OCI-M2 (cell line): ENCODE data around the gene PSMA6.
"Not testable (repeated sequence)": the region's sequence is repeated elsewhere in the genome, so short reads cannot be mapped to it uniquely, and the experiment has no call there.

ENCODE experiments used
- DNase-seq: peaks from one replicate; lab custom pipeline; 2025; ENCODE audit not compliant: unreplicated experiment; lab: John Stamatoyannopoulos, UW

The PSMA6 gene

DNA sequence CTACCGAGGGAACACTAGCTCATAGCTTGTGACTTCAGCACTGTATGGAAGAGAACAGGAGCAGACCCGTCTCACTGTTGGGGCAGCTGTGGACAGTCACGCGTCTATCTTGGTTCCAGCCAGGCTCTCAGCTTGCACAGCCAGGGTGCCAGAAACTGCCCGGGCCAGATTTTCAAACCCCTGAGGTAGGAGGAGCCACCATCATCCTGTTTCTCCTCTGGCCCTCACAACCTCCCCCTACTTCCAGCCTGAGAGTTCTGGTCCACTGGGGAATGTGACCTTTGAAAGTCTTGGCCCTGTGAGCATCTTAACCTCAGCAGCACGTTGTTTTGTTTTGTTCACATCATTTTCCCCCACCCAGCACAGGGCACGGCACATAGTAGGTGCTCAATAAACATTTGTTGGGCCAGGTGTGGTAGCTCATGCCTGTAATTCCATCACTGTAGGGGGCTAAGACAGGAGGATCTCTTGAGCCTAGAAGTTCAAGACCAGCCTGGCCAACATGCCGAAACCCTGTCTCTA, 50.4 kb downstream of the PSMA6 start:
- DNase-seq, result no peak

GRCh38 chr14:35343702-35344101, 51.5 kb downstream of the PSMA6 start:
- no peak for DNase-seq

- no peak for DNase-seq
Measured at GRCh38 chr14:35344107-35344807, 52.1 kb downstream of the PSMA6 start.

DNA sequence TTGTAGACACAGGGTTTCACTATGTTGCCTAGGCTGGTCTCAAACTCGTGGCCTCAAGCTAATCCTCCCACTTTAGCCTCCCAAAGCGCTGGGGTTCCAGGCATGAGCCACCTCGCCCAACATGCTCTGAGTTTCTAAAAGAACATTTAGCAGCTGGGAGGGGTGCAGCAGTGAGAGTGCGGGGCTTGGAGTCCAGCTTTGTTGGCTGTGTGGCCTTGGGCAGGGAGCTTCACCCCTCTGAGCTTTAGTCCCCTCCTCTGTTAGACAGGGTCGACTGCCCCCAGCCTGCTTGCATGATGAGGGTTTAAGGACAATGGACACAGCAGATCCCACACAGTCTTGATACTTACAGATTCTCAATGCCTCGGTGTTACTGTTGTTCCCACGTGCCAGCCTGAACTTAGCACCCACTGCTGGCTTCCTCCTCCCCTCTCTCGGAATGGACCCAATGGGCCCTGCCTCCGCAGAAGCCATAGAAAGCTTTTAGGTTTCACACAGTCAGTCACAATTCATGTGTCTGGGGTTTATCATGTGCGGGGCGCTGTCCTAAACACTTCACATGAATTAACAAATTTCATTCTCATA, 54.6 kb downstream of the PSMA6 start:
- DNase-seq, result no peak

DNA sequence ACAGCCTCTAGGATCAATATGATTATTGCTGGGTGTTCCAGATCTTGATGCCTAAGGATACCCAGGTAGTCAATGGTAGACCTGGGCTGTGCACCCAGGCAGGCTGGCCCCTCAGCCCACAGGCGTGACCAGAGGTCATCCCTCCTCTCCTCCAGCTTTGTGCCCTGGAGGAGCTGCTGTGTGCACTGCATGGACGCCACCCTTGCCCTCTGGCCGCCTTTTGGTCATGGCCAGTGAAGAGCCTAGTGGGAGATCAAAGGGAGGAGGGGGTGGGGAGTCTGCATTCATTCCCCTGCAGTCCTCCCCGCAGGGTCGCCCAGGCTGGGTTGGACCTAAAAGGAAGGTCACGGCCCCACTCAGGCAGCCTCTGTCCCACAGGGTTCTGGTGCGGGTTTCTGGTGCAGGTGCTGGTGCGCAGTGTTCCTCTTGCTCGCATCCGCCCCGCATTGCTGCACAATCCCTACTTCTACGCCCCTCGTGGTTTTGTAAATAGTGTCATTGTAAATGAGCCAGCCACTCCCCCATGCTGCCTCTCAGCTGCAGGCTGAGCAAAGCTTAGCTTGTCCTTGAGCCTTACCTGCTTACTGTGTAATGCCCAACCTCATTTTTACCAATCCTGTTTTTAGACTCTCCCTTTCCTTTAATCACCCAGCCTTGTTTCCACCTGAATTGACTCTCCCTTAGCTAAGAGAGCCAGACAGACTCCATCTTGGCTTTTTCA, 55.3 kb downstream of the PSMA6 start:
- no peak for DNase-seq

DNA sequence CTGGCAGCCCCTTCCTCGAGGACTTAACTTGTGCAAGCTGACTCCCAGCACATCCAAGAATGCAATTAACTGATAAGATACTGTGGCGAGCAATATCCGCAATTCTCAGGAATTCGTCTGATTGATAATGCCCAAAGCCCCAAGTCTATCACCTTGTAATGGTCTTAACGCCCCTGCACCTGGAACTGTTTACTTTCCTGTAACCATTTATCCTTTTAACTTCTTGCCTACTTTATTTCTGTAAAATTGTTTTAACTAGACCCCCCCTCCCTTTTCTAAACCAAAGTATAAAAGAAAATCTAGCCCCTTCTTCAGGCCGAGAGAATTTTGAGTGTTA, 55.8 kb downstream of the PSMA6 start:
- DNase-seq, result not testable (repeated sequence)

DNA sequence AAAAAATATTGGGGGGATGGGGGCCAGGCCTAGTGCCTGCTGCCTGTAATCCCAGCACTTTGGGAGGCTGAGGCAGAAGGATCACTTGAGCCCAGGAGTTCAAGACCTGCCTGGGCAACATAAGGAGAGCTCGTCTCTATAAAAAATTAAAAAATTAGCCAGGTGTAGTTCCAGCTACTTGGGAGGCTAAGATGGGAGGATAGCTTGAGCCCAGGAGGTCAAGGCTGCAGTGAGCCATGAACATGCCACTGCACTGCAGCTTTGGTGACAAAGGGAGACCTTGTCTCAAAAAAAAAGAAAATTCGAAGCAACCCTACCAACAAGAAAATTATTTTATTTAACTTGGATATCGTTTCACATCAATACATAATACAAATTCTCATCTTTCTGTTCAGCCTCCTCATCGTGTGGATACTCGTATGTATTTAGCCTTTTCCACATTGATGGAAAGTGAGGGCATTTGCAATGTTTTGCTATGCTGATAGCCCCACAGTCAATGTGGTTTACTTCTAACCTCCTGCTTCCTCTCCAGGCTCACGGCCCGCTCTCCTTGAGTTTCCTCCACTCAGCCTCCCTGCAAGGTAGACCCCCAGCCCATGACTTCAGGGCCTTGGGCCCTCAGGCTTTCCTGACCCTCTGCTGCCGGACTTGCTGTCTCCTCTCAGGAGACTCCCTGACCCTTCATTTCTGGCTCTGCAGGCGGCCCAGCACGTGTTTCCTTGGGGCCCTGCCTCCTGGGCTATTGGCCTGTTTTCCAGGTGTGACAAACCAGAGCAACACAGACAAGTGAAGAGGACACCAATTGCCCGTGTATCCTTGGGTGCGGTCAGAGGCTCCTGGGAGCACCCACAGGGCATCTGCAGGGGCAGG, 57.5 kb downstream of the PSMA6 start:
- no peak for DNase-seq

DNA sequence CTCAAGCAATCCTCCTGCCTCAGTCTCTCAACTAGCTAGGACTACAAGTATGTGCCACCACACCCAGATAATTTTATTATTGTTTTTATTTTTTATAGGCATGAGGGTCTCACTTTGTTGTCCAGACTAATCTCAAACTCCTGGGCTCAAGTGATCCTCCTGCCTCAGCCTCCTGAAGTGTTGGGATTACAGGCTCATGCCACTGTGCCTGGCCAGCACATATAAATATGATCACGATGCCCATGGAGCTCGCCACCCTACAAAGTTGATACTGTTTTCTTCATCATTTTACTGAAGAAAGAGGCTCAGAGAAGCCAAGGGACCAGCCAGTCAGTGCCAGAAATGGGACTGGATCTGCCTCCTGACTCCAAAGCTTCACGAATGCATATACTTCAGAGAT, 59.3 kb downstream of the PSMA6 start:
- DNase-seq, result no peak

DNA sequence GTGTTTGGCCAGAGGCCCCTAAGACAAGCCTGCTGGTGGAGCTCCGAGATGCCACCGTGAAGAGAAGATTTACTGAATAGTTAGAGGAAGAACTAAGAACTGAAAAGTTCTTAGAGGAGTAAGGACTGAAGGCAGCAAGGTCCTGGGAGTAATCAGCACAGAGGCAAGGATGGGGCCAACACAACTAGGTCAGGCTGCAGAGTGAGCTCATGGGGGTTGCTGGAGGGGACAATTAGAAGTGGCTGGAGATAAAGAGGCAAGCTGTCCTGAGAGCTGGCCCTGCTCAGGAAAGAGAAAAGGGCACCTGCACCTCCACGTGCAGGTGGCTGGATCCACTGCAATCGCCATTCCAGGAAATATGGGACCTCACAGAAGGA, 59.7 kb downstream of the PSMA6 start:
- no peak for DNase-seq

- DNase-seq, result no peak
Measured at GRCh38 chr14:35352274-35353233, 60.4 kb downstream of the PSMA6 start.

GRCh38 chr14:35353409-35354172, 61.4 kb downstream of the PSMA6 start:
- DNase-seq, result no peak

DNA sequence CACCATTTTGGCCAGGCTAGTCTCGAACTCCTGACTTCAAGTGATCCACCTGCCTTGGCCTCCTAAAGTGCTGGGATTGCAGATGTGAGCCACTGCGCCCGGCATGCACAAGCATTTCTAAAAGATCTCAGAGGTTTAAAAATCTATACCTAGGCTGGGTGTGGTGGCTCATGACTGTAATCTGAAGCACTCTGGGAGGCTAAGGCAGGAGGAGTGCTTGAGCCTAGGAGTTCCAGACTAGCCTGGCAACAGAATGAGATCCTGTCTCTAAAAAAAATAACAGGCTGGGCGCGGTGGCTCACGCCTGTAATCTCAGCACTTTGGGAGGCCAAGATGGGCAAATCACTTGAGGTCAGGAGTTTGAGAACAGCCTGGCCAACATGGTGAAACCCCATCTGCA, 63.1 kb downstream of the PSMA6 start:
- DNase-seq, result not testable (repeated sequence)

DNA sequence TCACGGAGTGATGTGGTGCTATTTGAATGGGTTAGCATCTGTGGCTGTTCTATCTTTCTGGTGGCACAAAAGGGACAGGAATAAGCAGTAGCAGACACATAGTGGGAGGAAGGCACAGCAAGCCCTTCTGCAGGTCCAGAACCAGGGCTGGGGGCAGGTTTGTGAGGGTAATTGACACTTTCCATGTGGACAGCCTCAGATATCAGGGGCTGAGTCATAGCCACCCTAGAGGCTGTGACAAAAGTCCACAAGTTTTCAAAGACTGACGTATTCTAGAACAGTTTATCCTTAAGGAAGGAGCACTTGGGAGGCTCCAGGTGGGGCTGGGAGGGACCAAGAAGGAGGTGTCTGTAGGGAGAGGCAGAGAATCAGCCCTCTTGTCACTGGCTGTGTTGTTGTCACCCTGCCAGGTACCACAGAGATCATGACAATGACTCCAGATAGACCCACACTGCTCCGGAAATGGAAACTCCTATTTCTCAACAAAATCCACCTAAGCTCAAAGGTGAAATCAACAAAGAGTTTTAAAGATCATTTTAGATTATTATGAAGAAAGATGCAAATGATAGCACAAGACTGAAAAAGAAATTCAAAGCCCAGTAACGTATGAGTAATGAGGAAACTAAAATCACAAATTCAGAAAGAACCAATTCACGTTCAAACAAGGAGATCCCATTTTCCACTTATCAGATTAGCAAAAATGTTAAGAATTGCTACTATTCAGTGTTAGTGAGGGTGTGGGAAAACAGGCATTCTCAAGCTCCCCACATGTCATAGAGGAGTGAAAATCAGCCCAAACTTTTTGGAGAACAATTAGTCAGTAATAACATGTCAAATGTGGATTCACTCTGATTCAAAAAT, 64.0 kb downstream of the PSMA6 start:
- DNase-seq, result no peak

DNA sequence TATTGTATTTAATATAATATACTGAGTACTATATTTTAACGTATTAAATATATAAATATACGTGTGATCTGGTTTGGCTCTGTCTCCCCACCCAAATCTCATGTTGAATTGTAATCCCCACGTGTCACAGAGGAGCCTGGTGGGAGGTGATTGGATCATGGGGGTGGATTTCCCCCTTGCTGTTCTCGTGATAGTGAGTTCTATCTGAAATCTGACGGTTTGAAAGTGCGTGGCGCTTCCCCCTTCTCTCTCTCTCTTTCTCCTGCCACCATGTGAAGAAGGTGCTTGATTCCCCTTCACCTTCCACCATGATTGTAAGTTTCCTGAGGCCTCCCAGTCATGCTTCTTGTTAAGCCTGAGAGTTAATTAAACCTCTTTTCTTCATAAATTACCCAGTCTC, 67.5 kb downstream of the PSMA6 start:
- DNase-seq, result not testable (repeated sequence)

- no peak for DNase-seq
Measured at GRCh38 chr14:35361141-35361480, 68.9 kb downstream of the PSMA6 start.

DNA sequence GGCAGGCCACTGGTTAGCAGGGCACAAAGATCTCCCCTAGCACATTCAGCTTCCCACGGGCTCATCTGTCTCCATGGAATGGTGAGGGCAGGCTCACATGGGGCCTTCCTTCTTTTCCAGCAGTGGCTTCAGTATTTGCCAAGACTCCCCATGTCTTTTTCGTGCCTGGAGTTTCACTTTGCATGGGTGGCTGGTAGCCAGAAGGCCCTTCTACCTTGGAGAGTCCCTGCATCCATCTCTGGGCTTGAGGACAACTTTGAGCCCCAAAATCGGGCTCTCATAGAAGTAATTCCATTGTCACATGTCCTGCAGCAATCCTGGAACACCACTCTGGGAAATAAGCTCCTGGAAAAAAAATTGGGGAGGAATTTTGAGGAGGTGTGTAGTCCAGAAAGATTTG, 70.3 kb downstream of the PSMA6 start:
- DNase-seq, result no peak

DNA sequence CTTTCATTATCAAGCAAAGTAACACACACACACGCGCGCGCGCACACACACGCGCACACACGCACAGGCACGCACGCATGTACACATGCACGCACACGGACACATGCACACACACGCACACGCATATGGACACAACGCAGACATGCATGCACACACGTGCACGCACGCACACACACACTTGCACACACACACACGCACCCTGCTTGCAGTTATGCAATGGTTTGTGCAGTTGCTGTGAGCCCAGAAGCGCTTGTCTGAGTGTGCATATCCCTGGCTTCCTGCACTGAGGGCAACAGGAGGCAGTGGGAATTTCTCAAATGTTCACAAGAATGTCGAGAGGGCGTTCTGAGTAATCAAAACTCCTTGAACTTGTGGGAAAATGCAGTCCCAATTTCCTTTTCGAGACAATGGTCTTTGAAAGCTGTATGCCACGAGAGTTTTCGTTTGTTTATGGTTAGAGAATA, 70.8 kb downstream of the PSMA6 start:
- no peak for DNase-seq
